KMS-11 (cell line): ENCODE data around the gene NEK2.
"Not testable (repeated sequence)": the region's sequence is repeated elsewhere in the genome, so short reads cannot be mapped to it uniquely, and the experiment has no call there.

ENCODE experiments used
- H2AFZ ChIP-seq: fragments of 200-600 bp; sonication (generic); 2 replicates; pipeline ENCODE4 v1.6.1; 2016; ENCODE audit warnings: antibody characterized with exemption, mixed run types, low read depth
- H3K27ac ChIP-seq: fragments of 200-600 bp; sonication (generic); 2 replicates; pipeline ENCODE4 v1.6.1; 2016; ENCODE audit warnings: mild to moderate bottlenecking, mixed run types
- H3K27me3 ChIP-seq: fragments of 200-600 bp; sonication (generic); 2 replicates; pipeline ENCODE4 v1.6.1; 2017; ENCODE audit warnings: mild to moderate bottlenecking, low read depth, mixed run types, moderate library complexity; ENCODE audit not compliant: insufficient read depth
- H3K36me3 ChIP-seq: fragments of 200-600 bp; sonication (generic); 2 replicates; pipeline ENCODE4 v1.6.1; 2017; ENCODE audit warnings: mild to moderate bottlenecking, mixed run types; ENCODE audit not compliant: insufficient read depth
- H3K4me1 ChIP-seq: fragments of 200-600 bp; sonication (generic); 2 replicates; pipeline ENCODE4 v1.6.1; 2016; ENCODE audit warnings: mild to moderate bottlenecking, low read depth, mixed run types; ENCODE audit not compliant: poor library complexity, severe bottlenecking
- H3K4me2 ChIP-seq: fragments of 200-600 bp; sonication (generic); 2 replicates; pipeline ENCODE4 v1.7.0; 2016; ENCODE audit warnings: mild to moderate bottlenecking, mixed run types
- H3K4me3 ChIP-seq: fragments of 200-600 bp; sonication (generic); IDR thresholded peaks from 2 replicates; pipeline ENCODE4 v1.6.1; 2017; ENCODE audit warnings: low read depth, low read length, mixed read lengths; ENCODE audit not compliant: insufficient read depth
- H3K79me2 ChIP-seq: fragments of 200-600 bp; sonication (generic); 2 replicates; pipeline ENCODE4 v1.6.1; 2016; ENCODE audit warnings: low read depth, mixed run types; ENCODE audit not compliant: insufficient read depth
- H3K9ac ChIP-seq: fragments of 200-600 bp; sonication (generic); 2 replicates; pipeline ENCODE4 v1.6.1; 2016; ENCODE audit warnings: mild to moderate bottlenecking, mixed run types
- H4K20me1 ChIP-seq: fragments of 200-600 bp; sonication (generic); 2 replicates; pipeline ENCODE4 v1.6.1; 2016; ENCODE audit warnings: mild to moderate bottlenecking, mixed run types; ENCODE audit not compliant: insufficient read depth
- CTCF ChIP-seq: fragments of 200-600 bp; sonication (generic); conservative IDR thresholded peaks from 2 replicates; pipeline ENCODE4 v1.6.1; 2017; ENCODE audit warnings: low read depth, mild to moderate bottlenecking, antibody characterized with exemption, low read length, moderate library complexity, mixed read lengths

The NEK2 gene

DNA sequence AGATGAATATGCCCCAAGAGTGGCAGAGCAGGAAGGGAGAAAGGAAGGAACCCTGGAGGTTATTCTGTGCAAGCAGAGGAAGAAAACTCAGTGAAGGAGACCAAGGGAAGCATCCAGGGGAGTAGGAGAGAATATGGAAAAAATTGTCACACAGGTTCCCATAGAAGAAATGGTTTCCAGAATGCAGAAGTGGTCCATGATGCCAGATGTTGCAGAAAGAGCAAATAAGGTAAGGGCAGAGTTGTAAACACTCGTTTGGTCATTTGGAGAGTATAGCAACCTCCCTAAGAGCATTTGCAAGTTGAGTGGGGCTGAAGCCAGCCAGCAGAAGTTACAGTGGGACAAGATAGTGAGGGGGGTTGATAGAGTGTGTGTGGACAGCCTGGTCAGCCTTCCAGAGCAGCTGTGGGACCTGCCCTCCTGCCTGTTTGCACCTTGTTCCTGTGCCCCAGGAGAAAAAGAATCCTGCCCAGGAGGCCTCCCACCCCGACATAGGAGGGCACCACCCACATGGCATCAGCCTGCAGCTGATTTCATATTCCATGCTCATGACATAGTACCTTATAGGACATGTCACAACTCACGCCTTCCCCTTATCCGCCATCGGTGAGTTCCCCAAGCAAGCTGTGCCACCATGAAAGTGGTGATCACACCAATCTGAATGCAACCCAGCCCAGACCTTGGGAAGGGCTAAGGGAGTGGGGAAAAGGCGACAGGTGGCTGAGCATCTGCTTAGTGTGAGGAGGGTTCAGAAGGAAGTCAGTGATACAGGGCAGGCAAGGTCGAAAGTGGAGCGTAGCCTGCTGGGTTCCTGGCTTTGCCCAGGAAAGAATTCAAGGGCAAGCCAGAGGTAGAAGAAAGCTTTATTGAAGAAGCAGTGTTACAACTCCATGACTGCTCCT is 8.2 kb upstream of the NEK2 start:
- H3K4me2 ChIP-seq, result no peak overlapping the region
- no peaks in the 10 kb centered on the region for H3K79me2 ChIP-seq
- no peaks in the 10 kb centered on the region for H4K20me1 ChIP-seq
- TF ChIP-seq CTCF, result no peak
- H3K9ac ChIP-seq, result no peak overlapping the region
- no peaks in the 10 kb centered on the region for H3K27me3 ChIP-seq
- no peaks in the 10 kb centered on the region for H3K36me3 ChIP-seq
- H2AFZ ChIP-seq, result no peak overlapping the region
- H3K4me1 ChIP-seq, result peaks cover 21% of the 10 kb centered on the region
- H3K4me3 ChIP-seq, result no peak overlapping the region
- H3K27ac ChIP-seq, result no peak overlapping the region

GRCh38 chr1:211682186-211682585 is 6.8 kb upstream of the NEK2 start:
- H3K9ac ChIP-seq, H3K4me2 ChIP-seq, H3K27me3 ChIP-seq, H3K79me2 ChIP-seq, H2AFZ ChIP-seq, H3K4me3 ChIP-seq, H3K36me3 ChIP-seq, H4K20me1 ChIP-seq, H3K27ac ChIP-seq: not testable (repeated sequence)
- peaks cover 14% of the 10 kb centered on the region for H3K4me1 ChIP-seq

- H3K4me3 ChIP-seq, result no peak overlapping the region
- H2AFZ ChIP-seq, result peak overlapping the region; percentile 73
- no peaks in the 10 kb centered on the region for H3K27me3 ChIP-seq
- H3K27ac ChIP-seq, result peak overlapping the region; percentile 15; the same call in 1 of the 2 replicates
- H3K79me2 ChIP-seq, result no peaks in the 10 kb centered on the region
- H3K9ac ChIP-seq, result no peak overlapping the region
- no peaks in the 10 kb centered on the region for H4K20me1 ChIP-seq
- TF ChIP-seq CTCF, result peak; percentile 98
- H3K4me1 ChIP-seq, result peaks cover 17% of the 10 kb centered on the region
- H3K4me2 ChIP-seq, result peak overlapping the region; percentile 26
- no peaks in the 10 kb centered on the region for H3K36me3 ChIP-seq
These were observed 5.4 kb upstream of the NEK2 start for GRCh38 chr1:211680752-211681327.

- H3K27ac ChIP-seq, result no peak overlapping the region
- TF ChIP-seq CTCF, result no peak
These were observed 2.2 kb upstream of the NEK2 start for GRCh38 chr1:211677659-211678058.

GRCh38 chr1:211676761-211677160 is 1.3 kb upstream of the NEK2 start:
- H3K36me3 ChIP-seq, result no peaks in the 10 kb centered on the region
- no peak overlapping the region for H3K4me3 ChIP-seq
- no peak overlapping the region for H2AFZ ChIP-seq
- H4K20me1 ChIP-seq, result no peaks in the 10 kb centered on the region
- H3K4me1 ChIP-seq, result peaks cover 48% of the 10 kb centered on the region
- H3K79me2 ChIP-seq, result peaks cover 11% of the 10 kb centered on the region
- no peak overlapping the region for H3K27ac ChIP-seq
- no peak for TF ChIP-seq CTCF
- no peaks in the 10 kb centered on the region for H3K27me3 ChIP-seq
- H3K9ac ChIP-seq, result no peak overlapping the region
- no peak overlapping the region for H3K4me2 ChIP-seq

More at GRCh38 chr1:211677659-211678058, 2.2 kb upstream of the NEK2 start:
- no peak overlapping the region for H3K4me3 ChIP-seq
- peaks cover 39% of the 10 kb centered on the region for H3K4me1 ChIP-seq
- H3K36me3 ChIP-seq, result no peaks in the 10 kb centered on the region
- H2AFZ ChIP-seq, result no peak overlapping the region
- H3K27me3 ChIP-seq, result no peaks in the 10 kb centered on the region
- no peaks in the 10 kb centered on the region for H4K20me1 ChIP-seq
- peaks cover 11% of the 10 kb centered on the region for H3K79me2 ChIP-seq
- no peak overlapping the region for H3K9ac ChIP-seq
- no peak overlapping the region for H3K4me2 ChIP-seq
